Gastrocnemius medialis (tissue), 4 donors: ENCODE data around the gene SUDS3. TPM values are rescaled to one million over a fixed set of nuclear protein-coding genes. Genes with fewer than 3 reads are reported as not detected.

ENCODE experiments used
- ATAC-seq, 2 donors: fragments of 150-250 bp; one replicate each; pipeline ENCODE4 v1.9.1; 2016
- DNase-seq, 2 donors: peaks; one replicate each; pipeline ENCODE4 v3.0.0-alpha.2; 2019
- H3K27ac ChIP-seq, 4 donors: fragments of 200-600 bp; sonication (generic); 1 replicate in 1 of 4; 2 replicates in 3 of 4; pipeline ENCODE4 v1.5.1; 2016 to 2018; ENCODE audit warnings: mild to moderate bottlenecking in 2 of 4, moderate library complexity in 1 of 4
- H3K27me3 ChIP-seq, 3 donors: fragments of 200-600 bp; sonication (generic) in 2 of 3; 1 replicate in 1 of 3; 2 replicates in 2 of 3; pipeline versions ENCODE4 v1.5.1 to v1.6.0; 2016 to 2019; ENCODE audit warnings: mild to moderate bottlenecking in 1 of 3, moderate library complexity in 1 of 3
- H3K36me3 ChIP-seq, 2 donors: fragments of 200-600 bp; sonication (generic) in 1 of 2; one replicate each; pipeline ENCODE4 v1.5.1; 2017 to 2018
- H3K4me1 ChIP-seq, 2 donors: fragments of 200-600 bp; sonication (generic) in 1 of 2; one replicate each; pipeline ENCODE4 v1.5.1; 2016 to 2017; ENCODE audit warnings: mild to moderate bottlenecking in 2 of 2
- H3K4me3 ChIP-seq, 4 donors: fragments of 200-600 bp; sonication (generic) in 3 of 4; 1 replicate in 1 of 4; 2 replicates in 3 of 4; pipeline ENCODE4 v1.5.1; 2016 to 2019; ENCODE audit warnings: mild to moderate bottlenecking in 2 of 4
- H3K9me3 ChIP-seq, 3 donors: fragments of 200-600 bp; sonication (generic) in 2 of 3; 1 replicate in 1 of 3; 2 replicates in 2 of 3; pipeline ENCODE4 v1.5.1; 2016 to 2019
- CTCF ChIP-seq, 5 experiments: fragments of 450-650 bp in 3 of 5; fragments of 200-600 bp in 2 of 5; sonication (generic) in 2 of 5; IDR thresholded peaks in 4 of 5; conservative IDR thresholded peaks in 1 of 5; 1 replicate in 4 of 5; 2 replicates in 1 of 5; pipeline ENCODE4 v1.5.1; 2016 to 2019; ENCODE audit warnings: antibody characterized with exemption in 5 of 5, mild to moderate bottlenecking in 3 of 5, moderate library complexity in 3 of 5
- POLR2A ChIP-seq, 2 donors: fragments of 450-650 bp; IDR thresholded peaks; one replicate each; pipeline ENCODE4 v1.6.1; 2017; ENCODE audit warnings: antibody characterized with exemption in 2 of 2, mild to moderate bottlenecking in 2 of 2, moderate library complexity in 2 of 2
- in situ Hi-C, 4 donors: fragments of 200-750 bp; cut with MboI; loops; one replicate each; pipeline versions ENCODE4 v1.15.0 to v1.8.0; 2017; ENCODE audit warnings: low sequenced_read_pairs in 4 of 4
- intact Hi-C: fragments of 100-400 bp; cut with DNase I; formaldehyde crosslinking; loops from one replicate; pipeline ENCODE4 v1.15.1; 2023; ENCODE audit warnings: low total_unique reads
- total RNA-seq, 4 donors: library from RNA; depleted of rRNA; stranded (reverse); fragments of >200 nt; gene quantifications; one replicate each; pipeline versions ENCODE4 v1.1.0 to v1.2.3, GENCODE V29; 2016

Gene SUDS3
- total RNA-seq, 4 donors from 2014 or later, result 17.0 to 33.2 (median 29.1) TPM

GRCh38 chr12:118330421-118331018 lies 45.8 kb upstream of the SUDS3 start:
- TF ChIP-seq POLR2A (IDR thresholded peaks at IDR 0.05) (no peak), CTCF (IDR thresholded peaks at IDR 0.05 in 4 of 5, conservative IDR thresholded peaks at IDR 0.05 in 1 of 5) (no peak)
- H3K9me3 ChIP-seq, result no peaks in the 10 kb centered on the region
- in situ Hi-C loops (no loop called here), intact Hi-C loops (no loop called here)
- H3K36me3 ChIP-seq, result no peaks in the 10 kb centered on the region
- ATAC-seq, result no peak
- no peak overlapping the region for H3K27ac ChIP-seq
- no peak overlapping the region for H3K4me3 ChIP-seq
- DNase-seq, result no peak
- no peaks in the 10 kb centered on the region for H3K27me3 ChIP-seq
- peaks cover 10 to 22% of the 10 kb centered on the region in 2 donors for H3K4me1 ChIP-seq

- Histone ChIP-seq H3K4me3 (no peak overlapping the region), H3K4me1 (peaks cover 10 to 20% of the 10 kb centered on the region in 2 donors), H3K27me3 (no peaks in the 10 kb centered on the region), H3K27ac (no peak overlapping the region), H3K9me3 (no peaks in the 10 kb centered on the region), H3K36me3 (no peaks in the 10 kb centered on the region)
- ATAC-seq, result no peak
- no peak for DNase-seq
- in situ Hi-C loops (no loop called here), intact Hi-C loops (no loop called here)
- TF ChIP-seq CTCF (IDR thresholded peaks at IDR 0.05 in 4 of 5, conservative IDR thresholded peaks at IDR 0.05 in 1 of 5) (no peak), POLR2A (IDR thresholded peaks at IDR 0.05) (no peak)
Observed at GRCh38 chr12:118332511-118332910, 43.8 kb upstream of the SUDS3 start.

- in situ Hi-C loops, result no loop called here
- Histone ChIP-seq H3K9me3 (no peaks in the 10 kb centered on the region), H3K27me3 (no peaks in the 10 kb centered on the region), H3K27ac (no peak overlapping the region), H3K36me3 (no peaks in the 10 kb centered on the region), H3K4me1 (peaks cover 9 to 10% of the 10 kb centered on the region in 2 donors), H3K4me3 (no peak overlapping the region)
- TF ChIP-seq POLR2A (IDR thresholded peaks at IDR 0.05), result no peak
- TF ChIP-seq CTCF (IDR thresholded peaks at IDR 0.05 in 4 of 5, conservative IDR thresholded peaks at IDR 0.05 in 1 of 5), result no peak
- ATAC-seq (no peak), DNase-seq (no peak)
- intact Hi-C loops, result no loop called here
Observed at GRCh38 chr12:118334241-118334640, 42.1 kb upstream of the SUDS3 start.

GRCh38 chr12:118334939-118335567 lies 41.3 kb upstream of the SUDS3 start:
- no peak overlapping the region for H3K27ac ChIP-seq
- H3K36me3 ChIP-seq, result no peaks in the 10 kb centered on the region
- H3K4me1 ChIP-seq, result peaks cover 3 to 5% of the 10 kb centered on the region in 2 donors
- in situ Hi-C loops, result no loop called here
- no peaks in the 10 kb centered on the region for H3K27me3 ChIP-seq
- no peak overlapping the region for H3K4me3 ChIP-seq
- ATAC-seq, result no peak
- H3K9me3 ChIP-seq, result no peaks in the 10 kb centered on the region
- no peak for DNase-seq
- intact Hi-C loops, result no loop called here
- no peak for TF ChIP-seq CTCF (IDR thresholded peaks at IDR 0.05 in 4 of 5, conservative IDR thresholded peaks at IDR 0.05 in 1 of 5)
- TF ChIP-seq POLR2A (IDR thresholded peaks at IDR 0.05), result no peak
